ENCODE measurements around the gene IL22RA2.
A peak's percentile ranks its signal among the peaks of the same experiment; 100 is the strongest.
"Not testable (repeated sequence)": the region's sequence is repeated elsewhere in the genome, so short reads cannot be mapped to it uniquely, and the experiment has no call there.

The IL22RA2 gene

DNA sequence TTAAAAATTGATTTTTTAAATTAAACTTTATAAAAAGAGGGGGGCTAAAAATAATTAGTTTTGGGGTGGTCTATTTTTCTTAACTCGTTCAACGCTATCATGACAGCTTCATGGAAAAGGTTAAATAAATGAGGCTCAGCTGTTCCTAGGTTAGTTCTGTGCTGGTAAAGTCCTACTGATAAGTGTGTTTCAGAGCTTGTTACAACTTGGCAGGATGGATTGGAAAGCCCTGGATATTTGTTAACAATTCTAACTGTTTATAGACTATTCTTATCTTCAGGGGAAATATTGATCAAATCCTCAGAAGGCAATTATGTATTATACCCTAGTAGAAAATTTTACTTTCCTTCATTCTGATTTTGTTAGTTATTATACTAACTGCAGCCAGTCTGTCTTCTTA, 50.4 kb downstream of the IL22RA2 start:
- DNase-seq (ENCODE audit: low read depth): no peak

DNA sequence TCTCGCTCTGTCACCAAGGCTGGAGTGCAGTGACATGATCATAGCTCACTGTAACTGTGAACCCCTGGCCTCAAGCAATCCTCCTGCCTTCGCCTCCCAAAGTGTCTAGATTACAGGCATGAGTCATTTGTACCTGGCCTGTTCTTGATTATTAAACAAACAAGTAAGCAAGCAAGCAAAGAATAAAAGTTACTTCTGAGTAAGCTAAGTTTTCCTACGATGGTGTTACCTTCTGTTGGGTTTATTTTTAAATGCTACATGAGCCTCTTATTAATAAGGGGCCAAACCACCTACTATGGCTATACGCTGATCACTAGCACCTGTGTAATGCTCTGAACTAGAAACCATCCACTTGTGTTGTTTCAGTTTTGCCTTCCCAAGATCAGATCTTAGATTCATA, 50.8 kb downstream of the IL22RA2 start:
- no peak for DNase-seq (ENCODE audit: low read depth)

DNA sequence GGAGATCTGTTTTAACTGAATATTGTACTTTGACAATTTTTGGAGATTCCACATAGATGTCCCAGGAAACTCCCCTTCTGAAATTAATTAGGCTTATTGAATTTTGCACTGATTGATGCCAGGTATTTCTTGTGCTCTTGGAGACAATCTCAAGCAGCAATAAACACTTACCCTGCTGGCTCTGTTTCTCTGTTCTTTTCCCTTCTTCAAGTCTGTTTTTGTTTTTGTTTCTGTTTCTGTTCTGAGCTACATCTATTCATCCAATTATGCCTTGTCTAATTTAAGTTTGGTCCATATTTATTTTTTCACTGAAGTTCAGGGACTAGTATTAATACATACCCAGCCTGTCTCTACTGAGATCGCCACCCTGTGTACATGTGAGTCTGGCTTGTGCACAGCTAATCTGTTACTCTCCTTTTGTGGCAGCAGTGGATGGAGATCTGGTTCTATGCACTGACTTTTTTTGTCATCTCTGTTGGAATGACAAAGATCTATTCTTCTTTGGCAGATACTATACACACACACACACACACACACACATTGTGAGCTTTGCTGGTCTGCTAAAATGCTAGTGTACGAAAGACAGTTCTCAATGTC, 51.9 kb downstream of the IL22RA2 start:
- no peak for DNase-seq (ENCODE audit: low read depth)

DNA sequence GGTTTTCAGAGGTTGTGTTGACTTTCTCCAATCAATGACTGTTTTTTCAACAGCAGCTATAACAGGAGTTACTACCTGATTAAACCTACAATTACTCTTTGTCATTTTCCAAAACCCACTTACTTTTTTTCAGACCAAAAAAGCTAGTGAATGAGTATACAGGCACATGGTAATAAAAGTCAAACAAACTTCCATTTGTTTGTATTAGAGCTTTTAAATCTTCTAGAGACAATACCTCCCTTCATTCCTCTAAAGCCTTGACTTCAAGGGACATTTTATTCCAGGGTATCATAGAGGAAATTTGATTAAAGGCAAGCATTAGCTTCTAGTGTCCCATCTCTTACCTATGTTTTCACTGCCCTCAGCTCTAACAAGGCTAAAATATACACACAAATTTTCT, 52.7 kb downstream of the IL22RA2 start:
- DNase-seq (ENCODE audit: low read depth): no peak

GRCh38 chr6:137119196-137120104, 54.0 kb downstream of the IL22RA2 start:
- no peak for DNase-seq (ENCODE audit: low read depth)

GRCh38 chr6:137117581-137117980, 55.9 kb downstream of the IL22RA2 start:
- DNase-seq (ENCODE audit: low read depth): no peak

DNA sequence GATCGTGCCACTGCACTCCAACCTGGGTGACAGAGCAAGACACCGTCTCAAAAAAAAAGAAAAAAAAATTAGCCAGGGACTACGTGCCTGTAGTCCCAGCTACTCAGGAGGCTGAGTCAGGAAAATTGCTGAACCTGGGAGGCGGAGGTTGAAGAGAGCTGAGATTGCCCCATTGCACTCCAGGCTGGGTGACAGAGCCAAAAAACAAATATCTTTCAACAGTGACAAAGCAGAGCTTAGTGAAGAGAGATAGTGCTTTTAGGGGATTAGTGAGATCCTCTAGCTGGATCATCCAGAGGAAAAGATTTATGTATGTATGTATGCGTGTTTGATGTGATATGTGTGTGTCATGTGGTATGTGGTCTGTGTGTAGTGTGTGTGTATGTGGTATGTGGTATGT, 56.6 kb downstream of the IL22RA2 start:
- no peak for DNase-seq (ENCODE audit: low read depth)

DNA sequence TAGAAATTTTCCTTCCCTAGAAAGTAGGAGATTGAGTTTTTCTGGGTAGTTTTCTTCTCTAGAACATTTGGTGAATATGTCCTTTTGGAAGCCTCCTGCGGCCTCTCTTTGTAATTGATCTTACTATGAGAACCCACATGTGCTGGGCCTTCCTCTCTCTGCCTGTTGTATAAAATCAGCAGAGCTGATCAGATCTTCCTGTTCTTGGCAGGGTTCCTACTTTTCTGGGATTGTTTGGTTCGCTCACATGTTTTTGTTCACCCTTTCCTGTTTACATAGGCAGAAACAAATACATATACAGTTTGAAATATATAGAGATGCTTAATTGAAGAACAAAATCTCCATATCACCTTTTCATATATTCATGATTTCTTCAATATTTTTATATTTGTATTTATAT, 57.8 kb downstream of the IL22RA2 start:
- no peak for DNase-seq (ENCODE audit: low read depth)

DNA sequence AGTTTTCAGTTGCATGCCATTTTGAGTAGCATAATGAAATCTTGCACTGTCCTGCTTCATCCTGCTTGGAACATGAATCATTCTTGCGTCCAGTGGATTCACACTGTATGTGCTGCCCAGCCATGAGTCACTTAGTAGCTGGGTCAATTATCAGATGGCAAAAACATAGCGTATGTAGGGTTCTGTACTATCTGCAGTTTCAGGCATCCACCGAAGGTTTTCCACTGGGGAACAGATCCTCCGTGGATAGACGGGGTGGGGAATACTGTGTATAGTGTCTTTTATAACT, 61.4 kb downstream of the IL22RA2 start:
- DNase-seq (ENCODE audit: low read depth): peak; percentile 10

DNA sequence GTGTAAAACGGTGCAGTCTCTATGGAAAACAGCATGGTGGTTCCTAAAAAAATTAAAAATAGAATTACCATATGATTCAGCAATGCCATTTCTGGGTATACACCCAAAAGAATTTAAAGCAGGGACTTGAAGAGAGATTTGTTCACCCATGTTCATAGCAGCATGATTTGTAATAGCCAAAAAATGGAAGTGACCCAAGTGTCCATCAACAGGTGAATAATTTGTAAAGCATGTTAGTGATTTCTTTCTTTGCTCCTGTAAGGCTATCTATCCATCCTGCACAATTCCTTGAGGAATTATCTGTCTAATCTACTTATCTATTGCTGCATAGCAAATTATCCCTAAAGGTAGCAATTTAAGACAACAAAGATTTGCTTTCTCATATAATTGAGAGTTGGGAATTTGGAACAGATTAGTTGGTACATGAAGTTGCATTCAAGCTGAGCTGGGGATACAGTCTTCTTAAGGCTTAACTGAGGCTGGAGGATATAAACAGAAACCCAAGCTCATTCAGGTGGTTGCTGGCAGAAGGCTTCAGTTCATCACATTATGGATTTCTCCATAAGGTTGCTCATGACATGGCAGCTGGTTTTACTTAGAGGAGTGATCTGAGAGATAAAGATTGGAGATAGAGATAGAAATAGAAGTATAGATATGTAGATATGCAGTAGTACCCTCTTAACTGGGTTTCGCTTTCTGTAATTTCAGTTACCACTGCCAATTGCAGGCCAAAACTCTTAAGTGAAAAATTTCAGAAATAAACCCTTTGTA, 62.0 kb downstream of the IL22RA2 start:
- no peak for DNase-seq (ENCODE audit: low read depth)

- no peak for DNase-seq (ENCODE audit: low read depth)
Measured at GRCh38 chr6:137107767-137108105, 65.7 kb downstream of the IL22RA2 start.

DNA sequence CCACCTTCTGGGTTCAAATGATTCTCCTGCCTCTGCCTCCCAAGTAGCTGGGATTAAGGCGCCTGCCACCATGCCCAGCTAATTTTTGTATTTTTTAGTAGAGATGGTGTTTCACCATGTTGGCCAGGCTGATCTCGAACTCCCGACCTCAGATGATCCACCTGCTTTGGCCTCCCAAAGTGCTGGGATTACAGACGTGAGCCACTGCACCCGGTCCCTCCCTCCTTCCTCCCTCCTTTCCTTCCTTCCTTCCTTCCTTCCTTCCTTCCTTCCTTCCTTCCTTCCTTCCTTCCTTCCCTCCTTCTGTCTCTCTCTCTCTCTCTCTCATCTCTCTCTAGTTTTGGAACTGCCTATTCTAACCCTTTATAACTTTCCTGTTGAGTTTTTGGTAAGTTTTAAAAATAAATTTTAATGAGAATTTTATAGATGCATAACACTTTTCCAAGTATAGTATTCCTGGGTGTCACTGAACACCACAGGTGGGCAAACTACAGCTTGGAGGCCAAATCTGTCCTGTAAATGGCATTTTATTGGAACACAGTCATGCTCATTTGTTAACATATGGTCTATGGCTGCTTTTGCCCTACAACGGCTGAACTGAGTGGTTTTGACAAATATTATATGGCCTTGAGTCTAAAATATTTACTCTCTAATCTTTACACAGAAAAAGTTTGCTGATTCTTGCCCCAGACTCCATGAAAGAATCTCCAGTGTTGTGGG, 66.2 kb downstream of the IL22RA2 start:
- DNase-seq (ENCODE audit: low read depth): not testable (repeated sequence)

GRCh38 chr6:137106183-137106582, 67.3 kb downstream of the IL22RA2 start:
- DNase-seq (ENCODE audit: low read depth): no peak

- no peak for DNase-seq (ENCODE audit: low read depth)
Measured at GRCh38 chr6:137105375-137105774, 68.1 kb downstream of the IL22RA2 start.

DNA sequence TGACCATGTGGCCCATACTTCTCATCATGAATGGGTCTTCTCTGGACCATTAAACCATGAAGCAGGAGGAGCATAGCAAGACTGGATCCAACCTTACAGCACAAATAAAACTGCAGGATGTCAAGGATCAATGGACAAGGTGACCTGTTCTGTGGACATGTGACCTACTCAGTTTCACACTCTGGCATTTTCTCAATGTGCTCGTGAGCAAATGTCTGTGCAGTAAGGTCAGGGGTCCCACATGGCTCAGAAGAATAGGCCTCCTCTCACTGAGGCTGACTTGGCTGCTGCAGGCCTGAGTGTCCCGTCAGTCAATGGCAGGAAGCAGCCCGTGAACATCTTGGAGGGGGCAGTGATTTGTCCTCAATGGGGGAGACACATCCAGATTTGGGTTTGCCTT, 68.5 kb downstream of the IL22RA2 start:
- DNase-seq (ENCODE audit: low read depth): no peak

DNA sequence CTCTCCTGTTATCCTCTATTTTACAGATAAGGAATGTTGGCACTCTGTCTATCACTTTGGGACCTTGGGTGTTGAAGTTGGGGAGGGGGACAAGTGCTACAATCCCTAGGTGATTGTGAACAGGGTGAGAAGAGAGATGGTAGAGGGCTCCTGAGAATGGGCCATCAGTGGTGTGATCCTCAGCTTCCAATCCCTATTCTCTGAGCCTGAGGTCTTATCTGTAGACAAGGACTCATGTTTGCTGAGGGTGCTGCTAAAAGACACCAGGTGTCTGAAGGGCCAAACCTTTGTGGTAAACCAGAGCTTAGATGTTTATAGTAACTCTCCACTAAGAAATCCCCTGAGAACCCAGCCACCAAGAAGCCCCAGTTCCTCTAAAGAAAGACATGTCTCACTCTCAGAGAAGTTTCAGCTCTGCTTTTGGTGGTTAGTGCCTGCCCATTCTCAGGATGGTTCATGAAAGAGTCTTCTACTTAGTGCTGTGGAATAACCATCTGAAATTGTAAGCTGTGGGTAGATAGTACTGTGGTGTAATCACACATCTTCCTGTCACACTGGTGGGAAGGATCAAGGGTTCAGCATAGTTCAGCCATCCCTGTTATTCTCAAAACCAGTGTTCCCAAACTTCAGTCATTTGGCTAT, 70.5 kb downstream of the IL22RA2 start:
- no peak for DNase-seq (ENCODE audit: low read depth)

GRCh38 chr6:137102050-137102848, 71.2 kb downstream of the IL22RA2 start:
- DNase-seq (ENCODE audit: low read depth): no peak

DNA sequence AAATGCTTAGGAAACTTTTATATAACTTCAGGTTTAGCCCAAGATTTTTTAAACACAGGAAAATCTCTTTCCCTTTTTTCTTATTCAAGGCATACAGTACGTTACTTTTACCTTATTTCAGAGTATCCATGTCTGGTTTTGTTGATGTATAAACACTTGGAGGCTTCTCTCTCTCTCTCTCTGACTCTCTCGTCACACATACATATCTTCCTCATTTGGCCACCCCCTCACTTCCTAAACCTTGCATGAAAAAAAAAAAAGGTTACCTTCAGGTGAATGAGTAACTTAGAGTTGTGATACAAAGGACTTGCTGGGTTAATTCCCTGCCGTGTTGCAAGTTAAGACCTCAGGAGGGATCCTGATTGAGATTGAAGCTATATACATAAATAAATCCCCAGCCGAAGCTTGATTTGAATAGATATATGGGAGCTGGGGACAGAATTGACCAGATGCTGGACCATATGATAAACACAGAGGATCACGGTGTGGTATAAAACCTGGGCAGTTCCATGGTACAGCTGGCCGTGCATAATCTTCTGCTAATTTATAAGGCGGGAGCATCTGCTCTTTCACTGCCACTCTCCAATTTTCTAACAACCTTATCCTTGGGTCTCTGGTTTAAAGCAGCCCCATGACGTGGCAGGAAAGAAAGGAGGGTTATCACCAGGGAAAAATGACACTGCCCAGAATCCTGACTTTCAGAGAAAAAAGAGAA, 73.6 kb downstream of the IL22RA2 start:
- DNase-seq (ENCODE audit: low read depth): no peak

DNA sequence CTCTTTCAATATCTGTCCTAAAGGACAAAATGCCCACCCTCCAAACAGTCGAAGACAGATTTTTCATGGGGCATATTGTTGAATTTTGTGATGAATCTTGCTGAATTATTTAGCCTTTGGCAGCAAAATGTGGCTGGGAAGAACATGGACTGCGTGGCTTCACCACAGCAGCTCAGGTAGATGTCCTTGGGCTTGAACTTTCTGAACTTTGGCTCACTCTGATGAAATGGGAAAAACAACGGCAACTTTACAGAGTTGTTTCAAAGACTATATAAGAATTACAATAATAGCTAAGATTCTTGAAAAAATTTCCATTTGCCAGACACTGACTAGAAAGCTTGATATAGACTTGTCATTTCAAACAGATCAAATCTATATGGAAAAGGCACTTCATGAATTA, 75.9 kb downstream of the IL22RA2 start:
- no peak for DNase-seq (ENCODE audit: low read depth)

DNA sequence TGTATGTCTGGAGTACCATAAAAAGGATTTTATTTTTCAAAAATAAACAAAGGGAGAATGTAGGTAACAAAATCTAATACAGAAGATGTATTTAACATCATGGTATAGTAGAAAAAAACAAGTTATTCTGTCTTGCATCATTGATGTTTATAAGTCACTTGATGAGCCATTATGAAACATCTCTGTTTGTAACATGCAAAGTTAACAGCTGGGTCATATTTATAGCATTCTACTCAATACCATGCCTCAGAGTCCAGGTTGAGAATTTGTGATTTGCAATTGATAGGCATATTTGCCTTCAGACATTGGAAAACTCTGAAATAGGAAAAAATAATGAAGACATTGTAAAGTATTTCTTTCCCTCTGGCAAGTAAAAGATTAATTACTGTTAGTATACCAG, 76.4 kb downstream of the IL22RA2 start:
- no peak for DNase-seq (ENCODE audit: low read depth)
